Calu3 (cell line): ENCODE measurements around the gene TTC6. TPM values are rescaled to one million over a fixed set of nuclear protein-coding genes. Genes with fewer than 3 reads are reported as not detected.

ENCODE experiments used
- BruUV-seq: library from RNA; stranded (reverse); fragments of 400-500 nt; replicated peaks from 2 replicates; lab custom pipeline; 2021; lab: Mats Ljungman, UMichigan
- CTCF ChIA-PET: fragments of 300-600 bp; sonication (Branson Sonifier 250); formaldehyde crosslinking; loops from one replicate; lab custom pipeline; 2022; ENCODE audit warnings: antibody characterized with exemption; lab: Charles Lee
- DNase-seq: peaks from one replicate; pipeline ENCODE4 v3.0.0; 2022
- H3K27ac Mint-ChIP-seq: one replicate; pipeline ENCODE4 v1.8.0; 2022; ENCODE audit warnings: mixed read lengths; ENCODE audit not compliant: unreplicated experiment
- H3K27me3 Mint-ChIP-seq: one replicate; pipeline ENCODE4 v1.8.0; 2022; ENCODE audit warnings: mixed read lengths; ENCODE audit not compliant: unreplicated experiment
- H3K36me3 Mint-ChIP-seq: one replicate; pipeline ENCODE4 v1.8.0; 2022; ENCODE audit warnings: mild to moderate bottlenecking, moderate library complexity, mixed read lengths; ENCODE audit not compliant: insufficient read depth, unreplicated experiment
- H3K4me1 Mint-ChIP-seq: one replicate; pipeline ENCODE4 v1.8.0; 2022; ENCODE audit warnings: mild to moderate bottlenecking, low read depth, mixed read lengths; ENCODE audit not compliant: unreplicated experiment
- H3K4me3 Mint-ChIP-seq: one replicate; pipeline ENCODE4 v1.8.0; 2022; ENCODE audit warnings: mild to moderate bottlenecking, low read depth, moderate library complexity, mixed read lengths; ENCODE audit not compliant: unreplicated experiment
- H3K9me3 Mint-ChIP-seq: one replicate; pipeline ENCODE4 v1.8.0; 2022; ENCODE audit warnings: low read depth, mixed read lengths; ENCODE audit not compliant: unreplicated experiment
- intact Hi-C: fragments of 100-400 bp; cut with micrococcal nuclease; formaldehyde crosslinking; loops from one replicate; pipeline ENCODE4 v1.10.0; 2022; ENCODE audit not compliant: unreplicated experiment
- total RNA-seq: library from RNA; stranded (reverse); gene quantifications from 2 replicates; pipeline ENCODE4 v1.2.3, GENCODE V29; 2022
- TF ChIP-seq, protein P1 (sequence below): fragments of 200-600 bp; IDR thresholded peaks from one replicate; pipeline ENCODE4 v1.8.0; 2022; ENCODE audit warnings: antibody characterized with exemption; ENCODE audit not compliant: unreplicated experiment

TTC6 gene
- total RNA-seq, 1 experiment from 2014 or later: 13.8 TPM

- H3K36me3 Mint-ChIP-seq: no peaks in the 10 kb centered on the region
- no peaks in the 10 kb centered on the region for H3K27me3 Mint-ChIP-seq
- TF ChIP-seq, protein P1, sequence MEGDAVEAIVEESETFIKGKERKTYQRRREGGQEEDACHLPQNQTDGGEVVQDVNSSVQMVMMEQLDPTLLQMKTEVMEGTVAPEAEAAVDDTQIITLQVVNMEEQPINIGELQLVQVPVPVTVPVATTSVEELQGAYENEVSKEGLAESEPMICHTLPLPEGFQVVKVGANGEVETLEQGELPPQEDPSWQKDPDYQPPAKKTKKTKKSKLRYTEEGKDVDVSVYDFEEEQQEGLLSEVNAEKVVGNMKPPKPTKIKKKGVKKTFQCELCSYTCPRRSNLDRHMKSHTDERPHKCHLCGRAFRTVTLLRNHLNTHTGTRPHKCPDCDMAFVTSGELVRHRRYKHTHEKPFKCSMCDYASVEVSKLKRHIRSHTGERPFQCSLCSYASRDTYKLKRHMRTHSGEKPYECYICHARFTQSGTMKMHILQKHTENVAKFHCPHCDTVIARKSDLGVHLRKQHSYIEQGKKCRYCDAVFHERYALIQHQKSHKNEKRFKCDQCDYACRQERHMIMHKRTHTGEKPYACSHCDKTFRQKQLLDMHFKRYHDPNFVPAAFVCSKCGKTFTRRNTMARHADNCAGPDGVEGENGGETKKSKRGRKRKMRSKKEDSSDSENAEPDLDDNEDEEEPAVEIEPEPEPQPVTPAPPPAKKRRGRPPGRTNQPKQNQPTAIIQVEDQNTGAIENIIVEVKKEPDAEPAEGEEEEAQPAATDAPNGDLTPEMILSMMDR: no peak
- H3K4me3 Mint-ChIP-seq: no peak overlapping the region
- H3K4me1 Mint-ChIP-seq: peaks cover 12% of the 10 kb centered on the region
- CTCF ChIA-PET: interaction anchor here (0.6 kb wide), 1 partner anchor 11 kb away, joined by 3 read pairs; no protein-coding TSS in a partner anchor
- no TSS peak for BruUV-seq
- intact Hi-C loops: no loop called here
- H3K9me3 Mint-ChIP-seq: peaks cover 4% of the 10 kb centered on the region
- DNase-seq: no peak
- peak overlapping the region; percentile 77 for H3K27ac Mint-ChIP-seq
Measured at GRCh38 chr14:37618498-37619028, 23.1 kb downstream of the TTC6 start.

GRCh38 chr14:37620856-37621255, 25.4 kb downstream of the TTC6 start:
- CTCF ChIA-PET: no interaction called here
- DNase-seq: no peak
- no peak overlapping the region for H3K4me3 Mint-ChIP-seq
- H3K4me1 Mint-ChIP-seq: peaks cover 12% of the 10 kb centered on the region
- intact Hi-C loops: no loop called here
- H3K27ac Mint-ChIP-seq: no peak overlapping the region
- no peaks in the 10 kb centered on the region for H3K36me3 Mint-ChIP-seq
- H3K9me3 Mint-ChIP-seq: peaks cover 1% of the 10 kb centered on the region
- H3K27me3 Mint-ChIP-seq: no peaks in the 10 kb centered on the region
- no TSS peak for BruUV-seq
- TF ChIP-seq, protein P1: no peak

DNA sequence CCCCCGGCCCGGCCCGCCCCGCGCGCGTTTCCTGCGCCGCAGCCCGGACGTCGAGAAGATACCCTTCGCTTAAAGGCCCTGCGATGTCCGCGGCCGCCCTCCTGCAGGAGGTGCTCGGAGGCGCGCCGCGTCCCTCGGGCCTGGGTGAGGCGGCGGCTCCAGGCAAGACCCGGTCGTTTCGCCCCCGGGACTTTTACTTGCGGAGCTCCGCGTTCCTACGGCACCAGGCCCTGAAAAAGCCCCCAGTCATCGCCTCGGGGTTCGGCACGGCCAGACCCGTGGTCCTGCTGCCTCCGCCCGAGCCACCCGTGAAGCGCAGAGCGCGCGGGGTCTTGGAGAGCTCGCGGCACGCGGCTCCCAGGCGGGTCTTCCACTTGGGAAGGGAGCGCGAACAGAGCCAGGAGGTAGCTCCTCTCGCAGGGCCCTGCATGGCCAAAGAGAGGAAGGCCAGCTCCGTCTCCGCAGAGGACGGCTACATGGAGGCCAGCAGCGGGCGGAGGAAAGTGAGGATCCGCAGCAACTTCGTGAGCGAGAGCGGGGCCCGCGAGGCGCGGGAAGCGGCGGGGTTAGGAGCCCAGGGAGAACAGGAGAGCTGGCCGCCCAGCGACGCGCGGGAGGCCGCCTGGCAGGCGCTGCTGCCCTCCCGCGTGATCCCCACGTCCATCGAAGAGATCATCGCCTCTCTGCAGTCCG, 26.9 kb downstream of the TTC6 start:
- intact Hi-C loops: no loop called here

DNA sequence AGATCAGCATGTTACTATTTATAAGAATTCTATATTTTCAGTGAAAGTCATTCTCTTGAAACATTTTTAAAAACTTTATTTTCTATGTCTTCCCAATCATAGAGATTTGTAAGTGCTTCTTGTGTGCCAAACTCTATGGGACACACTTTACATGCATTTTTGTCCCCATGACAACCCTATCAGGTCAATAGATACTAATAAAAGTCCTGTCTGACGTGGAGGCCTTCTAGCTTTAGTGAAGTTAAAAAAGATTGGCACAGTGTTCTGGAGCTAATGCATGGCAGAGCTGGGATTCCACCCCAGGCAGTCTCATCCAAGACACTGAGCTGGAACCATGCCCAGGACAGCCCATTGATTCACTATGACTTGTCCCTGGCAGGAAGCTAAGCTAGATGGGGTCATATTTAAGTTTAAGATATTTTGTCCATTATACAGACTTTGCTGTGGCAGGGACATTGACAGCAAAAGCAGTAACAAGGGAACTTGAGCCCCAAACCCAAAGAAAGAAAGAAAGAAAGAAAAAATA, 28.1 kb downstream of the TTC6 start:
- no peak overlapping the region for H3K4me3 Mint-ChIP-seq
- intact Hi-C loops: no loop called here
- H3K4me1 Mint-ChIP-seq: peaks cover 7% of the 10 kb centered on the region
- DNase-seq: no peak
- TF ChIP-seq, protein P1: no peak
- BruUV-seq: no TSS peak
- H3K9me3 Mint-ChIP-seq: no peaks in the 10 kb centered on the region
- no peaks in the 10 kb centered on the region for H3K27me3 Mint-ChIP-seq
- H3K36me3 Mint-ChIP-seq: no peaks in the 10 kb centered on the region
- CTCF ChIA-PET: no interaction called here
- no peak overlapping the region for H3K27ac Mint-ChIP-seq

More for the DNA sequence above, 26.9 kb downstream of the TTC6 start:
- H3K36me3 Mint-ChIP-seq: no peaks in the 10 kb centered on the region
- TF ChIP-seq, protein P1: no peak
- no peak for DNase-seq
- no peak overlapping the region for H3K27ac Mint-ChIP-seq
- H3K27me3 Mint-ChIP-seq: no peaks in the 10 kb centered on the region
- CTCF ChIA-PET: interaction anchor here (0.6 to 0.7 kb wide), 2 partner anchors 258 to 1758 kb away, joined by 5 read pairs; no protein-coding TSS in a partner anchor
- no peaks in the 10 kb centered on the region for H3K9me3 Mint-ChIP-seq
- H3K4me1 Mint-ChIP-seq: peaks cover 12% of the 10 kb centered on the region
- BruUV-seq: no TSS peak
- H3K4me3 Mint-ChIP-seq: no peak overlapping the region
